ENCODE results near the gene TMEM150B. TPM values are rescaled to one million over a fixed set of nuclear protein-coding genes. Genes with fewer than 3 reads are reported as not detected.
A peak's percentile ranks its signal among the peaks of the same experiment; 100 is the strongest.

Gene TMEM150B
- total RNA-seq, 1 experiment from 2014 or later: not detected

GRCh38 chr19:55341595-55342531 is 16.7 kb upstream of the TMEM150B start (continued):
- TF ChIP-seq CTCF (IDR thresholded peaks at IDR 0.05 in 2 of 3, conservative IDR thresholded peaks at IDR 0.05 in 1 of 3; ENCODE audit: borderline replicate concordance in 1 of 3, insufficient read depth in 1 of 3, low read depth in 2 of 3, low read length in 2 of 3) (no peak), ZFX (IDR thresholded peaks at IDR 0.05) (no peak), POLR2AphosphoS5 (IDR thresholded peaks at IDR 0.05; ENCODE audit: low read depth, low read length) (no peak)

DNA sequence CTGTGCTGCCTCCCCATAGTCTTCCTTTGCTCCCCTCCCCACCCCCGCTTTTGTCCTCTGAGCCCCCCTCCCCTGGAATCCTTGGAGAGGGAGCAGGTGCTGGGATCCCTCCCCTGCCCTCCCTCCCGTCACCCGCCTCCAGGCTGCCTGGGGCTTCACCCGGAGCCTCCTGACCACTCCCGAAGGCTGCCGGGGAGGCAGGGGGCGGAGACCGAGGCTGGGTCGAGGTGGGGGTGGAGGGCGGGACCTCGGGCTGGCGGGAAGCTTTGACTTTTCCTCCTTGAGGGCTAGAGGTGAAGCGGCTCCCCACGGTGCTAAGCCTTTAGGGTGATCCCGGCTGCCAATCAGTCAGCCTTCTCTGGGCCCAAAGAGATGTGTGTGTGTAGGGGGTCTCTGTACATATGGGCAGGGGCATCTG is 16.0 kb upstream of the TMEM150B start:
- H2AFZ ChIP-seq (ENCODE audit: low read depth, low read length, poor library complexity, severe bottlenecking): no peak overlapping the region
- H3K9me3 ChIP-seq (ENCODE audit: control insufficient read depth in 1 of 2, insufficient read depth in 1 of 2, low read depth in 1 of 2, low read length in 2 of 2): no peaks in the 10 kb centered on the region
- DNase-seq (ENCODE audit: low read depth, low spot score) (peak; percentile 21), ATAC-seq (peak; percentile 16; the same call in 1 of the 2 replicates)
- H3K4me1 ChIP-seq (ENCODE audit: control insufficient read depth in 1 of 2, insufficient read depth in 2 of 2, low read length in 2 of 2): peaks cover 17 to 48% of the 10 kb centered on the region in 2 experiments
- POLR2A ChIA-PET: no interaction called here
- CTCF ChIA-PET: no interaction called here
- RAD21 ChIA-PET (ENCODE audit: low non-redundant PET in 1 of 2, low total read pairs in 2 of 2, uncharacterized antibody in 2 of 2, unreplicated experiment in 2 of 2): no interaction called here
- no peak for TF ChIP-seq YY1 (IDR thresholded peaks at IDR 0.05; ENCODE audit: extremely low read depth, insufficient replicate concordance, low read depth, low read length)
- no peak for TF ChIP-seq EZH2 (IDR thresholded peaks at IDR 0.05)
- TF ChIP-seq SRF (IDR thresholded peaks at IDR 0.05; ENCODE audit: low read depth): no peak
- no peak for TF ChIP-seq POLR2A (IDR thresholded peaks at IDR 0.05; ENCODE audit: borderline replicate concordance, extremely low read depth, insufficient read depth, insufficient read length)
- TF ChIP-seq TCF7L2 (IDR thresholded peaks at IDR 0.05; ENCODE audit: borderline replicate concordance, extremely low read depth, insufficient read depth, insufficient read length): no peak
- no peak for TF ChIP-seq CEBPB (IDR thresholded peaks at IDR 0.05; ENCODE audit: low read depth)
- TF ChIP-seq POLR2AphosphoS5 (IDR thresholded peaks at IDR 0.05; ENCODE audit: low read depth, low read length): no peak; the same call in 1 of the 2 replicates
- no peak for TF ChIP-seq ZNF274 (IDR thresholded peaks at IDR 0.05; ENCODE audit: low read depth, low read length)
- TF ChIP-seq, protein P1, sequence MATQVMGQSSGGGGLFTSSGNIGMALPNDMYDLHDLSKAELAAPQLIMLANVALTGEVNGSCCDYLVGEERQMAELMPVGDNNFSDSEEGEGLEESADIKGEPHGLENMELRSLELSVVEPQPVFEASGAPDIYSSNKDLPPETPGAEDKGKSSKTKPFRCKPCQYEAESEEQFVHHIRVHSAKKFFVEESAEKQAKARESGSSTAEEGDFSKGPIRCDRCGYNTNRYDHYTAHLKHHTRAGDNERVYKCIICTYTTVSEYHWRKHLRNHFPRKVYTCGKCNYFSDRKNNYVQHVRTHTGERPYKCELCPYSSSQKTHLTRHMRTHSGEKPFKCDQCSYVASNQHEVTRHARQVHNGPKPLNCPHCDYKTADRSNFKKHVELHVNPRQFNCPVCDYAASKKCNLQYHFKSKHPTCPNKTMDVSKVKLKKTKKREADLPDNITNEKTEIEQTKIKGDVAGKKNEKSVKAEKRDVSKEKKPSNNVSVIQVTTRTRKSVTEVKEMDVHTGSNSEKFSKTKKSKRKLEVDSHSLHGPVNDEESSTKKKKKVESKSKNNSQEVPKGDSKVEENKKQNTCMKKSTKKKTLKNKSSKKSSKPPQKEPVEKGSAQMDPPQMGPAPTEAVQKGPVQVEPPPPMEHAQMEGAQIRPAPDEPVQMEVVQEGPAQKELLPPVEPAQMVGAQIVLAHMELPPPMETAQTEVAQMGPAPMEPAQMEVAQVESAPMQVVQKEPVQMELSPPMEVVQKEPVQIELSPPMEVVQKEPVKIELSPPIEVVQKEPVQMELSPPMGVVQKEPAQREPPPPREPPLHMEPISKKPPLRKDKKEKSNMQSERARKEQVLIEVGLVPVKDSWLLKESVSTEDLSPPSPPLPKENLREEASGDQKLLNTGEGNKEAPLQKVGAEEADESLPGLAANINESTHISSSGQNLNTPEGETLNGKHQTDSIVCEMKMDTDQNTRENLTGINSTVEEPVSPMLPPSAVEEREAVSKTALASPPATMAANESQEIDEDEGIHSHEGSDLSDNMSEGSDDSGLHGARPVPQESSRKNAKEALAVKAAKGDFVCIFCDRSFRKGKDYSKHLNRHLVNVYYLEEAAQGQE (IDR thresholded peaks at IDR 0.05; ENCODE audit: low read depth): no peak
- TF ChIP-seq JUND (IDR thresholded peaks at IDR 0.05): no peak
- no peak for TF ChIP-seq RAD21 (IDR thresholded peaks at IDR 0.05; ENCODE audit: low read depth)
- TF ChIP-seq EZH2phosphoT487 (IDR thresholded peaks at IDR 0.05; ENCODE audit: borderline replicate concordance): no peak
- no peak for TF ChIP-seq MAX (IDR thresholded peaks at IDR 0.05)
- TF ChIP-seq ATF3 (IDR thresholded peaks at IDR 0.05): no peak
- TF ChIP-seq SIN3A (IDR thresholded peaks at IDR 0.05; ENCODE audit: low read depth): no peak
- H3K79me2 ChIP-seq (ENCODE audit: insufficient read depth, low read length): peaks cover 9% of the 10 kb centered on the region; the same call in 1 of the 2 replicates
- peaks cover 4 to 5% of the 10 kb centered on the region in 2 experiments; a peak in 3 of 4 replicates for H3K36me3 ChIP-seq (ENCODE audit: control insufficient read depth in 1 of 2, insufficient read depth in 2 of 2, low read length in 2 of 2)
- H3K4me3 ChIP-seq (replicated peaks in 1 of 2; ENCODE audit: low read depth in 1 of 2, low read length in 2 of 2): peak overlapping the region; percentile 74 to 83
- H3K9me2 ChIP-seq (ENCODE audit: insufficient read depth): no peaks in the 10 kb centered on the region
- peak overlapping the region; percentile 92; the same call in 1 of the 2 replicates for H3K27ac ChIP-seq (ENCODE audit: low read depth, low read length)
- intact Hi-C loops (cut with micrococcal nuclease): no loop called here
- BruUV-seq (replicated peaks): no TSS peak
- H3K27me3 ChIP-seq (ENCODE audit: insufficient read depth, low read length): no peaks in the 10 kb centered on the region
- H4K20me1 ChIP-seq (ENCODE audit: insufficient read depth): no peaks in the 10 kb centered on the region
- peak overlapping the region; percentile 85 for H3K9ac ChIP-seq (ENCODE audit: low read length)
- H3K4me2 ChIP-seq (ENCODE audit: low read length): peak overlapping the region; percentile 98

Measured in HCT116 (cell line).